ENCODE results near the gene FAM174B. TPM values are rescaled to one million over a fixed set of nuclear protein-coding genes. Genes with fewer than 3 reads are reported as not detected.

The FAM174B gene
- total and polyA plus RNA-seq, 2 experiments from 2014 or later = 15.0 to 21.8 TPM

- Histone ChIP-seq H3K4me2 (no peak overlapping the region), H3K79me2 (replicated peaks; ENCODE audit: insufficient read depth) (no peaks in the 10 kb centered on the region), H3F3A (replicated peaks; ENCODE audit: low read depth) (no peaks in the 10 kb centered on the region), H3K36me3 (ENCODE audit: insufficient read depth) (no peaks in the 10 kb centered on the region), H3K4me3 (no peak overlapping the region), H2AFZ (no peak overlapping the region), H3K27ac (ENCODE audit: low read depth) (no peak overlapping the region), H3K27me3 (ENCODE audit: insufficient read depth) (no peaks in the 10 kb centered on the region), H4K20me1 (replicated peaks; ENCODE audit: insufficient read depth) (no peaks in the 10 kb centered on the region), H3K4me1 (ENCODE audit: insufficient read depth) (no peaks in the 10 kb centered on the region), H3K9me2 (ENCODE audit: insufficient read depth) (peaks cover 6% of the 10 kb centered on the region)
- H3K4me1 Mint-ChIP-seq = no peaks in the 10 kb centered on the region
- peaks cover 10% of the 10 kb centered on the region; the same call in 2 of the 3 replicates for H3K36me3 Mint-ChIP-seq (ENCODE audit: low read depth)
- TF ChIP-seq ZNF462 (CRISPR knock-in tag; IDR thresholded peaks at IDR 0.05) = no peak
- TF ChIP-seq POLR2AphosphoS5 (IDR thresholded peaks at IDR 0.05; ENCODE audit: low read depth) = no peak
- no peak for TF ChIP-seq ETS1 (IDR thresholded peaks at IDR 0.05)
- TF ChIP-seq ZNF331 (CRISPR knock-in tag; IDR thresholded peaks at IDR 0.05; ENCODE audit: low read depth) = no peak
- no peak for TF ChIP-seq NANOG (IDR thresholded peaks at IDR 0.05; ENCODE audit: borderline replicate concordance)
- TF ChIP-seq ZNF114 (CRISPR knock-in tag; IDR thresholded peaks at IDR 0.05) = no peak
- TF ChIP-seq REST (IDR thresholded peaks at IDR 0.05; ENCODE audit: unreplicated experiment) = no peak
- no peak for TF ChIP-seq CREB1 (CRISPR knock-in tag; IDR thresholded peaks at IDR 0.05; ENCODE audit: low read depth)
- no peak for TF ChIP-seq EZH2 (IDR thresholded peaks at IDR 0.05; ENCODE audit: low read depth, unreplicated experiment)
- TF ChIP-seq JUNB (IDR thresholded peaks at IDR 0.05; ENCODE audit: unreplicated experiment) = no peak
- TF ChIP-seq EZH2phosphoT487 (IDR thresholded peaks at IDR 0.05; ENCODE audit: unreplicated experiment) = no peak
- no peak for TF ChIP-seq CTCF (conservative IDR thresholded peaks at IDR 0.05; ENCODE audit: low read depth in 2 of 2)
- no peak for TF ChIP-seq STAT1 (IDR thresholded peaks at IDR 0.05; ENCODE audit: unreplicated experiment)
- ATAC-seq (no peak), DNase-seq (ENCODE audit: low spot score) (no peak)
- peaks cover 5% of the 10 kb centered on the region for H3K27me3 Mint-ChIP-seq (ENCODE audit: insufficient read depth, low read depth, poor library complexity)
- H3K27ac Mint-ChIP-seq = no peak overlapping the region
- H3K9me3 Mint-ChIP-seq = peaks cover 22% of the 10 kb centered on the region
- no peak overlapping the region for H3K4me3 Mint-ChIP-seq
Measured at GRCh38 chr15:92580933-92581445, 74.6 kb downstream of the FAM174B start.

Measured in GM23338 (cell line).